NCI-H2196 (cell line): ENCODE measurements around the gene AQP5.

Experiments
- DNase-seq: peaks from one replicate; lab custom pipeline; 2025; ENCODE audit not compliant: unreplicated experiment; lab: John Stamatoyannopoulos, UW

The AQP5 gene

GRCh38 chr12:49932023-49932422 is 29.6 kb upstream of the AQP5 start:
- no peak for DNase-seq

- no peak for DNase-seq
These were observed 29.0 kb upstream of the AQP5 start for GRCh38 chr12:49932533-49933130.

GRCh38 chr12:49933796-49934195 is 27.9 kb upstream of the AQP5 start:
- DNase-seq: no peak

- DNase-seq: no peak
These were observed 27.2 kb upstream of the AQP5 start for GRCh38 chr12:49934505-49934904.

GRCh38 chr12:49936925-49937324 is 24.7 kb upstream of the AQP5 start:
- DNase-seq: no peak

GRCh38 chr12:49937639-49938300 is 23.9 kb upstream of the AQP5 start:
- no peak for DNase-seq

- DNase-seq: no peak
These were observed 22.4 kb upstream of the AQP5 start for GRCh38 chr12:49939307-49939706.

- DNase-seq: no peak
These were observed 22.0 kb upstream of the AQP5 start for GRCh38 chr12:49939707-49940106.

GRCh38 chr12:49941556-49942511 is 19.8 kb upstream of the AQP5 start:
- no peak for DNase-seq

GRCh38 chr12:49942512-49942893 is 19.2 kb upstream of the AQP5 start:
- DNase-seq: no peak

- DNase-seq: no peak
These were observed 18.6 kb upstream of the AQP5 start for GRCh38 chr12:49942921-49943624.

- no peak for DNase-seq
These were observed 18.1 kb upstream of the AQP5 start for GRCh38 chr12:49943625-49943960.

GRCh38 chr12:49944046-49944445 is 17.6 kb upstream of the AQP5 start:
- no peak for DNase-seq

GRCh38 chr12:49944718-49945117 is 17.0 kb upstream of the AQP5 start:
- DNase-seq: no peak

GRCh38 chr12:49945394-49946080 is 16.1 kb upstream of the AQP5 start:
- no peak for DNase-seq

GRCh38 chr12:49946086-49946485 is 15.6 kb upstream of the AQP5 start:
- no peak for DNase-seq

- no peak for DNase-seq
These were observed 15.2 kb upstream of the AQP5 start for GRCh38 chr12:49946497-49946896.

- no peak for DNase-seq
These were observed 14.0 kb upstream of the AQP5 start for GRCh38 chr12:49947593-49948226.

- DNase-seq: no peak
These were observed 12.5 kb upstream of the AQP5 start for GRCh38 chr12:49948866-49949845.
